ENCODE measurements around the gene AFDN.

- TF ChIP-seq SP1 (IDR thresholded peaks at IDR 0.05), result no peak
- no peak for TF ChIP-seq NFRKB (IDR thresholded peaks at IDR 0.05)
- no peak for TF ChIP-seq ELF4 (IDR thresholded peaks at IDR 0.05)
- no peak for TF ChIP-seq FOXK2 (IDR thresholded peaks at IDR 0.05)
- no peak for TF ChIP-seq BHLHE40 (IDR thresholded peaks at IDR 0.05; ENCODE audit: borderline replicate concordance)
- TF ChIP-seq LEF1 (IDR thresholded peaks at IDR 0.05; ENCODE audit: borderline replicate concordance), result no peak
- TF ChIP-seq PKNOX1 (IDR thresholded peaks at IDR 0.05), result no peak
- no peak for TF ChIP-seq TARDBP (IDR thresholded peaks at IDR 0.05)
Measured at GRCh38 chr6:167968091-167968490, 141.4 kb downstream of the AFDN start.
